Hematopoietic multipotent progenitor cell treated with erythropoietin and hydrocortisone succinate and interleukin-3 and kit ligand, for 8 days (in vitro differentiated cells): ENCODE measurements around the gene PRAMEF8.
"Not testable (repeated sequence)": the region's sequence is repeated elsewhere in the genome, so short reads cannot be mapped to it uniquely, and the experiment has no call there.

Source experiments
- DNase-seq: peaks from one replicate; pipeline ENCODE4 v3.0.0-alpha.2; 2015

The PRAMEF8 gene

DNA sequence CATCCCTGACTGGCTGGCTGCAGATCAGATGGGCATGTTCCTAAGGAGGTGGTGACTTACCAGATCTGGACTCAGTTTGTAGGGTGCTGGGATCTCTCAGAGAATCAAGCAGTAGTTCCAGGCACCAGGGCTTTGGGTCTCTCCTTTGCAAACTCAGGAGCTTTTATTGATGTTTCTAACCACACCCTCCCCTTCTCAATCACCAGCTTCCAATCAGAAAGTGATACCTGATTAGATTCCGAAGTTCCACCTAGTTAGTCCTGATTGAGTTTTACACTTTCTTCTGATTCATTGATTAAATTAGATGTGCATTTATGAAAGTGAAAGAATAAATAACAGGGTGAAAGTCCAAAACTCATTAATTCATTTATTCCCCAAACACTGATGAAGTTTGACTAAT lies at the start of gene PRAMEF8:
PRAMEF8 (minus strand) TSS at position 101 of the 400 bp plus-strand sequence. CDS start 1,046 bp downstream, outside the sequence.
- not testable (repeated sequence) for DNase-seq

DNA sequence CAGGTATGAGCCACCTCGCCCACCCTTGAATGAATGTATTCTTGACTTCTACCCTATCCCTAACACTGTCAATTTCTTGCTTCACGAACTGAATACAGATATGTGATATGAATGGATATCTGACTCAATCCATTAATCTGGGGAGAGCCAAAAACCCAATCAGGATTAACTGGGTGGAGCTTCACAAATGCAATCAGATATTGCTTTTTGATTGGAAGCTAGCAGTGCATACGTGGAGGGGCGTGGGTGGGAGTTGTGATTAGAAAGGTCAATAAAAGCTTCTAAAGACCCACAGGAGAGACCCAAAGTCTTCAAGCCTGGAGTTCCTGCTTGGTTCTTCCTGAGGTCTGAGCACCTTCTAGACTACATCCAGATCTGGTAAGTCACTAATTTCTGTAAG lies 30.3 kb upstream of the PRAMEF8 start, which contains the start of gene PRAMEF15:
PRAMEF15 (plus strand) TSS at position 301 of the 400 bp plus-strand sequence. CDS start 2,827 bp downstream, outside the sequence.
- DNase-seq = not testable (repeated sequence)

DNA sequence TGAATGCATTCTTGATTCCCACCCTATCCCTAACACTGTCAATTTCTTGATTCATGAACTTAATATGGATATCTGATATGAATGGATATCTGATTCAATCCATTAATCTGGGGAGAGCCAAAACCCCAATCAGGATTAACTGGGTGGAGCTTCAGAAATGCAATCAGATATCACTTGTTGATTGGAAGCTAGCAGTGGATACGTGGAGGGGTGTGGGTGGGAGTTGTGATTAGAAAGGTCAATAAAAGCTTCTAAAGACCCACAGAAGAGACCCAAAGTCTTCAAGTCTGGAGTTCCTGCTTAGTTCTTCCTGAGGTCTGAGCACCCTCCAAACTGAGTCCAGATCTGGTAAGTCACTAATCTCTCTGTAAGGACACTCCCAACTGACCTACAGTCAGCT lies 18.3 kb upstream of the PRAMEF8 start, which contains the start of gene PRAMEF33:
PRAMEF33 (plus strand) TSS at position 301 of the 400 bp plus-strand sequence. CDS start 2,416 bp downstream, outside the sequence.
- DNase-seq = not testable (repeated sequence)

DNA sequence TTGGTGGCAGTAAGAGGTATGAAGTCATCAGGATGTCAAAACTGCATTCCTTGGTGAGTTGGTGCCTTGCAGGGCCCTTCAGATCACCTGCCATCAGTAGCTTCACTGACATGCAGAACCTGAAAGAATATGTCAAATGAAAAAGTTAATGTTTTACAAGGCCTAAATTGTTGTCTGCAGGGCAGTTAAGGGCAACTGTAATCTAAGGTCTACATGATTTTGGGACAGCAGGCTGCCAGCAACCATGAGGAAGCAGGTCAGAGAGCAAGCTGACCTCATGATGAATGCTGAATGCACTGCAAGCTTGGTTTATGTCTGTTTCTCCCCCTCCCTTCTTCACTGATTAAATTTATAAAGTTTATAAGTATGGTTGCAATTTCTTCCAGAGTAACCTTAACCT lies 17.3 kb upstream of the PRAMEF8 start:
- DNase-seq = not testable (repeated sequence)

DNA sequence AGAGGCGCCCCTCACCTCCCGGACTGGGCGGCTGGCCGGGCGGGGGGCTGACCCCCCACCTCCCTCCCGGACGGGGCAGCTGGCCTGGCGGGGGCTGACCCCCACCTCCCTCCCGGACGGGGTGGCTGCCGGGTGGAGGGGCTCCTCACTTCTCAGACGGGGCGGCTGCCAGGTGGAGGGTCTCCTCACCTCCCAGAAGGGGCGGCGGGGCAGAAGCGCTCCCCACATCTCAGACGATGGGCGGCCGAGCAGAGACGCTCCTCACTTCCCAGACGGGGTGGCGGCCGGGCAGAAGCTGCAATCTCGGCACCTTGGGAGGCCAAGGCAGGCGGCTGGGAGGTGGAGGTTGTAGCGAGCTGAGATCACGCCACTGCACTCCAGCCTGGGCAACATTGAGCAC lies 13.8 kb upstream of the PRAMEF8 start:
- DNase-seq = not testable (repeated sequence)

DNA sequence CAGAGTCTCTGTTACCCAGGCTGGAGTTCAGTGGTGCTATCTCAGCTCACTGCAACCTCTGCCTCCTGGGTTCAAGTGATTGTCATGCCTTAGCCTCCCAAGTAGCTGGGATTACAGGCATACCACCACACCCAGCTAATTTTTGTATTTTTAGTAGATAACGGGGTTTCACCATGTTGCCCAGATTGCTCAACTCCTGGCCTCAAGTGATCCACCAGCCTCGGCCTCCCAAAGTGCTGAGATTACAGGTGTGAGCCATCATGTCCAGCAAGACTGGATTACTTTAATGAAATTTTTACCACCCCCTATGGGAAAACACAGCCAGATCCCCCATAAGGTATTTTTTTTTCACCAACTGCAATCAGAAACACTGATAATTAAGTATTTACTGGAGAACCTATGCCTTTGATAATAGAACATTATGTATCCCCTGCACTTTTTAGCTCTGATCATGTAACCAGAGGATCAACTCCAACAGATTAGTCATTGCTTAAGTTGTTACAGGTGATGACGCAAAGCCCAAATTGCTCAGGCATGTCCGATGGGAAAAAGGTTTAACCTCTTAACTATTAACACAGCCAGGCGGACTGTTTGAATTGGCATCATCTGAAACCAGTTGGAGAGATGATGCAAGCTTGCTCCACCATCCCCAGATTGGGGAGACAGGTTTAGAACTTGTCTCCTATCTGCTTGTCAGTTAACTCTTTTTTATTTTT lies 12.4 kb upstream of the PRAMEF8 start:
- not testable (repeated sequence) for DNase-seq

DNA sequence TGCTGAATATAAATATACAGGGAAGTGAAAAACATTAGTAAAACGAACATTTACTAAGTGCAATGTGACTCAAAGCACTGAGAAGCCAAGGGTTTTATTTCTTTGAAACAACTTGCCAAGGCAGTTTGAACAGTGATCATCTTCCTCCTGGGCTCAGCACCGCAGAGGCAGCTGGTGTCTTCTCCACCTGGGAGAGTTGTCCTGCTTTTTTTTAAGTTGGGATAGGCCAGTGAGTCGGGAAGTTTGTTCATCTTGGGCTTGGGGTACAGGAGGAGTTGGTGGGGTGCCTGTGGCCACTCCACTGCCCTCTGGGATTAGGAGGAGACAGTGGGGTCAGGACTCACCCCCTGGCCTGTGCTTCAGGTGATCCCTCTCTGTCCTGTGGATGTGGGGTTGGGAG lies 4.1 kb upstream of the PRAMEF8 start:
- DNase-seq = not testable (repeated sequence)

DNA sequence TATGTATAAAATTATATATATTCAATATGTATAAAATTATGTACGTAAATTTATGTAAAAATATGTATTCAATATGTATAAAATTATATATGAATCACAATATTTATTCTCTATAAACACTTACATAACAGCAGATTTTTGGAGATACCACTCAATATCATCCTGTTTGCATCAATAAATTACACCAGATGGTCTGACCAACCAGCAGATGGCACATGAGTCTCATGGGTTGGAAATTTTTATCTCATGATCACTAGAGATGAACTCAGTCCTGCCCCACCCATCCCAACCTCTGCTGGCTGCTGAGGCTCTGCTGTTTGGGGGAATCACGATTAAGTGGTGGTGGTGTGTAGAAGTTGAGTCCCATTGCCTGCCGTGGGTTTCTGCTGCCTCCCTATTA lies 5.3 kb downstream of the PRAMEF8 start:
- not testable (repeated sequence) for DNase-seq

DNA sequence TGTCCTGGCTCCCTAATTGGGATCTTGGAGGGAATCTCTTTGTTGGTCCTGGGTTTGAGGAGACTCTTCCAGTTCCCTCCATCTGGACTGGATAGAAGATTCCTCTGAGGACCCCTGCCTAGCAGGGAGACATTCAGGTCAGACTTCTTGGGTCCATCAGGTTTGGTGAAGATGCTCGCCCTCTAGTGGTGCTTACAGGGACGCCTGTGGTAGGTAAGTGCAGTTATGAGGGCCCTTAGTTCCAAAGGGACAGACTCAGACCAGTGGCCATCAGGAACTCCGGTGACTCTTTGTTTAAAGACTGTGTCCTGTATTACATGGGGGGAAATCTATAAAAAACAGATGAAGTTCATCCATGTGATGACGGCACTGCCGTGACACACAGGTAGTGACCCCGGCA lies 7.9 kb downstream of the PRAMEF8 start:
- DNase-seq = not testable (repeated sequence)

DNA sequence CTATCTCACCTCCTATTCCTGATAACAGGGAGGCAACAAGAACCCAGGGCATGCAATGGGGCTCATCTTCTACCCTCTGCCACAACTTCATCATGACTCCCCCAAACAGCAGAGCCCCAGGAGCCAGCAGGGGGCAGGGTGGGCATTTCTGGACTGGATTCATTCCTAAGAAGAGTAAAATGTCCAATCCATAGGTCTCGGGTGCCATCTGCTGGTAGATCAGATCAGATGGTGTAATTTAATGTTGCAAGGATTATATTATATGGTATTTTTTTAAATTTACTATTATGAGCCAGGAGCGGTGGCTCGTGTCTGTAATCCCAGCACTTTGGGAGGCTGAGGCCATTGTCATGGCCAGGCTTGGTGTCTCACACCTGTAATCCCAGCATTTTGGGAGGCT lies 19.8 kb downstream of the PRAMEF8 start:
- DNase-seq = not testable (repeated sequence)

DNA sequence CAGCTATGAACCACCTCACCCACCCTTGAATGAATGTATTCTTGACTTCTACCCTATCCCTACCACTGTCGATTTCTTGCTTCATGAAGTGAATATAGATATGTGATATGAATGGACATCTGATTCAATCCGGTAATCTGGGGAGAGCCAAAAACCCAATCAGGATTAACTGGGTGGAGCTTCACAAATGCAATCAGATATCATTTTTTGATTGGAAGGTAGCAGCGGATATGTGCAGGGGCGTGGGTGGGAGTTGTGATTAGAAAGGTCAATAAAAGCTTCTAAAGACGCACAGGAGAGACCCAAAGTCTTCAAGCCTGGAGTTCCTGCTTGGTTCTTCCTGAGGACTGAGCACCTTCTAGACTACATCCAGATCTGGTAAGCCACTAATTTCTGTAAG lies 31.0 kb downstream of the PRAMEF8 start, which contains the start of gene PRAMEF5:
PRAMEF5 (plus strand) TSS at position 301 of the 400 bp plus-strand sequence. CDS start 5,071 bp downstream, outside the sequence.
- not testable (repeated sequence) for DNase-seq

DNA sequence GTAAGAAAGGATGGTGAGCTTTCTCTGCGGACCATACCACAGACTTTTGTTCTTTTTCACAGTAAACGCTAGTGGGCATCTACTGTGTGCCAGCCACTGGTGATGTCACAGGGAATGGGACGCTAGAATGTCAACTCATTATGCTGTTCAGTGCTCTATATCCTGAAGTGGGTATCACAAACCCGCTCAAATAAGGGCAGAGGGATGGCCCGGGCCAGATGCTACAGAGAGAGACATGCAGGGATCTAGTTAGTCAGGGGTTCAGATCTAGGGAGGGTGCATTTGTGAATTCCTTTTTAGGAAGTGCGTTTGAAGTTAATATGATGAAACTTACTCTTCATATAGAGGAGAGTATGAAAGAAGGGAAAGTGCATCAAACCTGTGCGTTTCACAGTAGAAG lies 37.8 kb downstream of the PRAMEF8 start:
- DNase-seq = not testable (repeated sequence)

DNA sequence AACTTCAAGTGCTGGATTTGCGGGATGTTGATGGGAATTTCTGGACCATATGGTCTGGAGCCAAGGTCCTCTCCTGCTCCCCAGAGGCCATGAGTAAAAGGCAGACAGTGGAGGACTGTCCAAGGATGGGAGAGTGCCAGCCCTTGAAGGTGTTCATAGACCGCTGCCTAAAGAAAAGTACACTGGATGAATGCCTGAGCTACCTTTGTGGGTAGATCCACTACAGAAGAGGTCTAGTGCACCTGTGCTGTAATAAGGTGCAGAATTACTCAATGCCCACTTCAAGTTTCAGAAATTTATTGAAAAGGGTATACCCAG lies 38.4 kb downstream of the PRAMEF8 start:
- DNase-seq = not testable (repeated sequence)

DNA sequence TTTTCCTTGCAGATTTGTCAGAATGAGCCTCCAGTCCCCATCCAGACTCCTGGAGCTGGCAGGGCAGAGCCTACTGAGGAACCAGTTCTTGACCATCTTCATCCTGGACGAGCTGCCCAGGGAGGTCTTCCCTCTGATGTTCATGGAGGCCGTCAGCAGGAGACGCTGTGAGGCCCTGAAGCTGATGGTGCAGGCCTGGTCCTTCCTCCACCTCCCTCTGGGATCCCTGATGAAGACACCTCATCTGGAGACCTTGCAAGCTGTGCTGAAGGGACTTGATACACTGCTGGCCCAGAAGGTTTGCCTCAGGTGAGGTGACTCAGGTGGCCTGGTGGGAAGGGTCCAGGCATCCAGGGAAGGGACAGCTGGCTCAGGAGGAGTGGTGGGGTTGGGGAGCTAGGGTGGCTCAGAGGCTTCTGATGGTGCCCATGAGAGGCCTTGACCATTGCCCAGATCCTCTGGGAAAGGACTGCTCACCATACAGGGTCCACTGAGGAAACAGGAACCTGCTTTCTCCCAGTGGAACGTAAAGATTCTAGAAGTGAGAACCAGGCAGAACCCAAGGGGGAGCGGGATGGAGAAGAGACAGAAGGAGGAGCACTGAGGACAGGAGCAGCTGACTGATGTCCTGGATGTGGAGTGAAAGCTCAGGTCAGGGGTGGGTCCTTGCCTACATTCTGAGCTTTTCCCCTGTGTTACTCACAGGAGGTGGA lies 38.9 kb downstream of the PRAMEF8 start:
- DNase-seq = not testable (repeated sequence)

DNA sequence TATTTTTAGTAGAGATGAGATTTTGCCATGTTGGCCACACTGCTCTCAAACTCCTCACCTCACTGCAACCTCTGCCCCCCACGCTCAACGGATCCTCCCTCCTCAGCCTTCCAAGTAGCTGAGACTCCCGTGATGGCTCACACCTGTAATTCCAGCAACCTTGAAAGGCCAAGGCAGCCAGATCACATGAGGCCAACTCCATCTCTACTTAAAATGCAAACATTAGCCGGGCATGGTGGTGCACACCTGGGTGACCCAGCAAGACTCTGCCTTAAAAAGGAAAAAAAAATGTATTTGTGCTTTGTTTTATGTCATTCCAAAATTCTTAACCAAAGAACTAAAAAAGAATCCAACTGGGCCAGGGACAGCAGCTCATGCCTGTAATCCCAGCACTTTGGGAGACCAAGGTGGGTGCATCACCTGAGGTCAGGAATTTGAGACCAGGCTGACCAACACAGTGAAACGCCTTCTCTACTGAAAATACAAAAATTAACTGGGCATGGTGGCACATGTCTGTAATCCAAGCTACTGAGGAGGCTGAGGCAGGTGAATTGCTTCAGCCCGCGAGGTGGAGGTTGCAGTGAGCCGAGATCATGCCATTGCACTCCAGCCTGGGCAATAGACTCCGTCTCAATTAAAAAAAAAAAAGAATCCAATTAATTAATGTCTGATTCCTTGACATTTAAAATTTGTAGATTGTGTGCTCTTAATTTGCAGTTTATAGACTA lies 41.2 kb downstream of the PRAMEF8 start:
- DNase-seq = not testable (repeated sequence)

DNA sequence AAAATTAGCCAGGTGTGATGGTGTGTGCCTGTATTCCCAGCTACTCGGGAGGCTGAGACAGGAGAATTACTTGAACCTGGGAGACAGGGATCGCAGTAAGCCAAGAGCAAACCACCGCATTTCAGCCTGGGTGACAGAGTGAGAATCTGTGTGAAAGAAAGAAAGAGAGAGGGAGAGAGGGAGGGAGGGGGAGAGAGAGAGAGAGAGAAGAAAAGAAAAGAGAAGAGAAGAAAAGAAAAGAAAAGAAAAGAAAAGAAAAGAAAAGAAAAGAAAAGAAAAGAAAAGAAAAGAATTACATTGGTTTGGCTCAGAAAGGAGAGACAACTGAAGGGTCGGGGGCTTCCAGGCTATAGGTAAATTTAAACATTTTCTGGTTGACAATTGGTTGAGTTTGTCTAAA lies 45.3 kb downstream of the PRAMEF8 start:
- DNase-seq = not testable (repeated sequence)

DNA sequence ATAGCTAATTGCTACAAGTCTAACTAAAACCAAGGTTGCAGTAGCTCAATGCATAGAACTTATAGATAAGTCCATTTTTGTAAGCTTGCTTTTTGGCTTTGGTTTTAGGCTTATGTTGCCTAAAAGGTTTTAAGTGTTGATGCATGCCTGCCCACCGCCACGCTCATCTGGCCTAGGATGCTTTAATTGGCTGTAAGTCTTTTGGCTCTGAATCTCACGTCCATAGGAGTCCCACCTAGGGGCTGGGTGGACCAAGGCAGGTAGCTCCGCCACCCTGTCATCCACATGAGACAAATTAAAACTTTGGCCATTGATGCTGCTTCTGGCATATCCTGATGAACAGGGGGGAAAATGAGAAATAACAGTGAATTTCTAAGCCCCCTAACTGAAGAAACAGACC lies 47.4 kb downstream of the PRAMEF8 start:
- DNase-seq = not testable (repeated sequence)

DNA sequence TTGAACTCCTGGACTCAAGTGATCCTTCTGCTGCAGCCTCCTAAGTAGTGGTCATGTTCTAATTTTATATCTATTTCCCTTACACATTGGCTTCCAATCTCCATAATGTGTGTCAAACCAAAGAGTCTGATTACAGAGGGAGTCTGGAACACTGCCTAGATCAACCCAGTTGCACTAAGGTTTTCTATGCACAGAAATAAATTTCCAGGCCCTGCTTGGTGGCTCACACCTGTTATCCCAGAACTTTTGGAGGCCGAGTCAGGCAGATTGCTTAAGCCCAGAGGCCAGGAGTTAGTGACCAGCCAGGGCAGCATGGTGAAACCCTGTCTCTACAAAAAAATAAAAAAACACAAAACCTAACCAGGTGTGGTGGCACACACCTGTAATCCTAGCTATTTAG lies 50.9 kb downstream of the PRAMEF8 start:
- DNase-seq = not testable (repeated sequence)

DNA sequence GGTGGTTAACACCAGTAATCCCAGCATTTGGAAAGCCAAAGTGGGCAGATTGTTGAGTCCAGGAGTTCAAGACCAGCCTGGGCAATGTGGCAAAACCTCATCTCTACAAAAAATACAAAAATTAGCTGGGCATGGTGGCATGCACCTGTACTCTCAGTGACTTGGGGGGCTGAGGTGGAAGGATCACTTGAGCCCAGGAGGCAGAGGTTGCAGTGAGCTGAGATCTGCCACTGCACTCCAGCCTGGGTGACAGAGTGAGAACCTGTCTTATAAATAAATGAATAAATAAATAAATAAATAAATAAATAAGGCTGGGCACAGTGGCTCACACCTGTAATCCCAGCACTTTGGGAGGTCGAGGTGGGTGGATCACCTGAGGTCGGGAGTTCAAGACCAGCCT lies 52.9 kb downstream of the PRAMEF8 start:
- DNase-seq = not testable (repeated sequence)
